SHP77 treated with DMSO at 0.1 percent for 48 hours (cell line): ENCODE measurements around the gene WDR37.
"Not testable (repeated sequence)": the region's sequence is repeated elsewhere in the genome, so short reads cannot be mapped to it uniquely, and the experiment has no call there.

Experiments used
- DNase-seq: peaks from one replicate; lab custom pipeline; 2025; lab: John Stamatoyannopoulos, UW

The WDR37 gene

DNA sequence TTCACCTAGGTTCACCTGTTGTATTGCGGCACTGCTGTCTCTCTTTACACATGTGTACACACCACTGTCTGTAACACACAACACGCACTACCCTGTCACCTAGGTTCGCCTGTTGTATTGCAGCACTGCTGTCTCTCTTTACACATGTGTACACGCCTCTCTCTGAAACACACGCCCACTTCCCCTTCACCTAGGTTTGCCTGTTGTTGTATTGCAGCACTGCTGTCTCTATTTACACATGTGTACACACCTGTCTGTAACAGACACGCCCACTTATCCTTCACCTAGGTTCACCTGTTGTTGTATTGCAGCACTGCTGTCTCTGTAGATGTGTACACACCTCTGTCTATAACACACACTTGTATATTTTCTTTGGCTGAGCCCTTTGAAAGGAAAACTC lies 51.5 kb downstream of the WDR37 start:
- no peak for DNase-seq

DNA sequence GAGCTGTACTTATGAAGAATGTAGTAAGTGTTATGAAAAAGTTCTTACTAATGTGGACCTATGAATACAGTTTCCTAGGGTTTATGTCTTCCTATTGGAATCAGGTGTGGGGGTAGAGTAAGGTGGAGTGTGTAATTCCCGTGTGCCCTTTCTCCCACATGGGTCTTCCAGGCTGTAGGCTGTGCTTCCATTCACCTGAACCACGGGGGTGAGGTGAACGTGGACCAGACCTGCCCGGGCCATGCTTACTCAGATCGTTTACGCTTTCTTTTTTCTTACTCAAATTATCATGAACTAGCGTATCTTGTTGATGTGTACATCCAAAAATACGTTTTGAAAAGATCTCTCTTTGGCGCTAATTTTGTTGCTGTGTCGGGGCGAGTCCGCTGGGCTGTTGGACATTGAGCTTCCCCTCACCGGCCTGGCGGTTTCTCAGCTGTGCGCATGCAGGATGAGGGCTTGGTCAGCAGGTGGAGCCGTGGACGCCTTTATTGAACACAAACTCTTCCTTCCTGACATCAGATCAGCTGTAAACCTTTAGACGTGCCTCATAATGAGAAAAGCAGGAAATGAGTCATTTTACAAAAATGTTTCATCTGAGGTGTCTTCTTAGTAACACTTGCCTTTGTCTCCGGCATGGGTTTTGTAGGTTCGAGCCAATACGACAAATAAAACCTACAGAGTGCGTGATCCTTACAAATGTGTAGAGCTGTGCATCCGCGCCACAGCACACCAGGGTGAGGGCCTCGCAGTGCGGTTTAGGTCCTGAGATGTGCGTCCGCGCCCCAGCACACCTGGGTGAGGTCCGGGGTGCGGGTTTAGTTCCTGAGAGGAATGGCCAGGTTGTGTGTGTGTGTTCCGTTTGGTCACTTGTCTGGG lies 53.8 kb downstream of the WDR37 start:
- DNase-seq, result peak; percentile 48

DNA sequence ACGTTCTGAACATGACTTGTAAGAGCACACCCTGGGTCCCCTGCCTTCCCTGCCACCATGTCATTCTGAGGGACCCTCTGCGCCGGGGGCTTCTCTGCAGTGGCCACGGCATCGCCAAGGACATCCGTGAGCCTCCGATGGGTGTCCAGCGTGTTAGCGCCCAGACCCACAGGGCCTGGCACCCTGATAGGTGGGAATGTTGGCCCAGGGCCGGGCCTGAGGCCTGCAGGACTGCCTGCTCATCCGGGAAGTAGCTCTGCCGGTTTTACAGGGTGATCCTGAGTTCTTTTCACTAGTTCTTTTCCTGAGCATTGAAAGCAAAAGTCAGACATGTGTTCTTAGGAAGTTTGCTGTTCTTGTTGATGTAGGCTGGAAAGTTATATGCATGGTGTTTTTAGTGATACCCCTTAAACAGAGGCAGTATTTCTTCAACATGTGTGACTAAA lies 54.5 kb downstream of the WDR37 start:
- no peak for DNase-seq

DNA sequence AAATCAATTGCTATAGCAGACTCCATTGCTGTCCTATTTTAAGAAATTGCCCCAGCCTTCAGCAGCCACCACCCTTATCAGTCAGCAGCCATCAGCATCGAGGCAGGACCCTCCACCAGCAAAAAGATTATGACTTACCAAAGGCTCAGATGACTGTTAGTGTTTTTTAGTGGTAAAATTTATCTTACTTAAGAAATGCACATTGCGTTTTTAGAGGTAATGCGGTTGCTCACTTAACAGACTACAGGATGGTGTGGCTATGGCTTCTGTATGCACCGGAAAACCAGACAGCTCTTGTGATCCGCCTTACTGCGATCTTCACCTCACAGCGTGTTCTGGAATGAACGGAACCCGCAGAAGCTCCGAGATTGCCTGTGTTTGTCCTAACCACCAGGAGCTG lies 58.1 kb downstream of the WDR37 start:
- DNase-seq, result no peak

DNA sequence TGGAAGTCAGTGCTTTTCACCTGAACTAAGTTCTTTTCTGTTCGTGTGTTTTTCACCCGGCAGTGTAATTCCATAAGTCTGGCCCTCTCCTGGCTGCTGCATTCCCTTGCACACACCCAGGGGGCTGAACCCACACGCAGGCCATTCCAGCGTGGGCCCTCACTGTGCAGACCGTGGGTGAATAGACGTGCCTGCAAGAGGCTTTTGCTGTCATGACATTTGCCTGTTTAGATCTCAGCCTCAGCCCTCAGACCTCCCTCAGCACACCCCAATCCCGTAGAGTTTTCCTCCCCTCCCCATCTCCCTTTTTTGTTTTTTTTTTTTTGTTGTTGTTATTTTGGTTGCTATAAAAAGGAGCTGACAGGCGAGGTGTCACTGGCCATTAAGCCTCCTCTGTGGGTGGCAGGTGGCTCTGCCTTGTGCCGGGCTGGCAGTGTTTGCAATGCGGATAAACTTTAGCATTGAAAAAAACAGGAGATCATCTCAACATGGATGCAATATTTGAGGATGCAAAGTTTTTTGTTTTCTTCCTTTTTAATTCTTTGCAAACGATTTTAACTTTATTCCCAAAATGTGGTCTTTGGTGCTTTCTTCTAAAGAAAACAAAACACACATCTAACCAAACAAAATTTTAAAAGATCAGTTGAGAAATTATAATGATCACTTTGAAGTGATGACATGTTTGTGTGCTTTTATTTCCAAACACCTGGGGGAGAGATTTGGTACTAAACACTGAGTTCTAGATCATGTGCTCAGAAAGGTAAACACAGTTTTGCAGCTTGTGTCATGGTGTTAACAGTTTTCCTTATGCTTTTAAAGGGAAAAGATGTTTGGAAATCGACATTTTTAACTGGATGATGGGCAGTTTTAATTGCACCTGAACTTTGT lies 58.8 kb downstream of the WDR37 start:
- no peak for DNase-seq

DNA sequence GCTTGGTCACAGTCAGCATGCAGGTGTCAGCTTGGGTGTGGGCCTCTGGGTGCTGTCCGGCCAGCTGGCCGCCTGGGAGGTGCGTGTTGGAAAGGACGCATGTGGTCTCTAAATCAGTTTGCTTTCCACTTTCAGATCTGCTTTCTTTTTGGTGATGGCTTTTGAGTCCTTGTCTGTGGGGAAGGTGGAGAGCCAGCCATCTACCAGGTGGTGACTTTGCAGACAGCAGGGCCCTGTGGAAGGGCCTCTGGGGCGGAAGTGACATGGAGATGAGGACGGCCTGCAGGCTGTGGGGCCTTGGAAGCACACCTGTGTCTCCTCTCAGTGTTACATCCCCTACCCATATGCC lies 59.4 kb downstream of the WDR37 start:
- DNase-seq, result no peak

DNA sequence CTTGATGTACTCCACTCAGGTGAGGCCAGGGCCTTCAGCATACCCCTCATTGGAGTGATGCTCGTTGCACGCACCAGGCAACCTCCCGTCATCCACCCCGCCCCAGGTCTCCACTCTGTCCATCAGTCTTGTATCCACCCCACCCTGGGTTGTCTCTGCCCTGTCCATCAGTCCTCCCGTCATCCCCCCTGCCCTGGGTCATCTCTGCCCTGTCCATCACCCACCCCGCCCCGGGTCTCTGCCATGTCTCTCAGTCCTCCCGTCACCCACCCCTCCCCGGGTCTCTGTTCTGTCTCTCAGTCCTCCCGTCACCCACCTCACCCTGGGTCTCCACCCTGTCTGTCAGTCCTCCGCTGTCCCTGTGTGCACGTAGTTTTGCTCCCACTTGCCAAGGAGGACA lies 59.9 kb downstream of the WDR37 start:
- DNase-seq, result no peak

GRCh38 chr10:1116696-1117280 lies 60.6 kb downstream of the WDR37 start:
- no peak for DNase-seq

GRCh38 chr10:1117651-1118050 lies 61.5 kb downstream of the WDR37 start:
- DNase-seq, result no peak

DNA sequence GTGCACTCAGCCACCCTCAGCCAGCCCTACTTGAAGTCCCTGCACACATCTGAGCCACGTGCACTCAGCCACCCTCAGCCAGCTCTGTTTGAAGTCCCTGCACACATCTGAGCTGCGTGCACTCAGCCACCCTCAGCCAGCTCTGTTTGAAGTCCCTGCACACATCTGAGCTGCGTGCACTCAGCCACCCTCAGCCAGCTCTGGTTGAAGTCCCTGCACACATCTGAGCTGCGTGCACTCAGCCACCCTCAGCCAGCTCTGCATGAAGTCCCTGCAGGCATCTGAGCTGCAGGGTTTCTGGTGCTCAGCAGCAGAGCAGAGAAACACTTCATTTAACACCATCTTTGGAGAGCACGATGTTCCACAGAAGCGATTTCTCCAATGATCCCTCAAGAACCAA lies 62.1 kb downstream of the WDR37 start:
- not testable (repeated sequence) for DNase-seq

DNA sequence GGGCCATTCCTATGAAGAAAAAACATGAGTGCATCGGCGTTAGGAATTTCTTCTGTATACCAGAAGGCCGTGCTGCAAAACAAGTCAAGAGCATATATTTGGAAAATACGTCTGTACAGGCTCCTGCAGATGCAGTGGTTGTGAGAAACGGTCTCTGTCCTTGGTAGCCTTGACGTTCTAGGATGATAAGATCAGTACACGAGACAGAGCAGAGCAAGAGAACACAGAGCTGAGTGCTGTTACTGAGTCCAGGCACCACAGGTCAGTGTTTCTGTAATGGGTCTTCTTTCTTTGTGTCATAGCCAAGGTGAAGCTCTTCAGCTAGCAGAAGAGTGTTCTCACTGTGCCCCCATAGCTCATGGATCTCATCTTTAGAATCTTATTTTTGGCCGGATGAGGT lies 62.8 kb downstream of the WDR37 start:
- DNase-seq, result no peak

GRCh38 chr10:1119501-1119900 lies 63.3 kb downstream of the WDR37 start:
- no peak for DNase-seq

GRCh38 chr10:1120306-1120705 lies 64.1 kb downstream of the WDR37 start:
- DNase-seq, result no peak

DNA sequence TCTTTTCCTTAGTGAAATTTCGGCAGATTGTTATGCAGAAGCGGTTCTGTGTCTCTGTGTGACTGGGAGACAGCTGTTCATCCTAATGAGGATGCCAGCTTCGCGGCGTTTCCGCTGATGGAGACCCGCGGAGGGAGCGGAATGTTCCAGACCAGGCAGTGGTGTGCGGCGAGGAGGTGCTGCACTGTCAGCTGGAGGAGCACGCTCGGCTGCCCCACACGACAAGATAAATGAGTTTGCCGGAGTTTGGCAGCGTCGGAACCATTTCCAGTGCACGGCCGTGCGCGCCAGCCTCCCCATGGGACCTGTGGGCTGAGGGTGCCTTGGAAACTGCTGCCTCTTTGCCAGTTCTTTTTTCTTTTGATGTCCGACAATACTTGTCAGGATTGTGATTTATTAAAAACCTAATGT lies 64.6 kb downstream of the WDR37 start:
- no peak for DNase-seq

- DNase-seq, result no peak
Observed at GRCh38 chr10:1121271-1121970, 65.2 kb downstream of the WDR37 start.

- DNase-seq, result no peak
Observed at GRCh38 chr10:1122349-1122748, 66.2 kb downstream of the WDR37 start.

DNA sequence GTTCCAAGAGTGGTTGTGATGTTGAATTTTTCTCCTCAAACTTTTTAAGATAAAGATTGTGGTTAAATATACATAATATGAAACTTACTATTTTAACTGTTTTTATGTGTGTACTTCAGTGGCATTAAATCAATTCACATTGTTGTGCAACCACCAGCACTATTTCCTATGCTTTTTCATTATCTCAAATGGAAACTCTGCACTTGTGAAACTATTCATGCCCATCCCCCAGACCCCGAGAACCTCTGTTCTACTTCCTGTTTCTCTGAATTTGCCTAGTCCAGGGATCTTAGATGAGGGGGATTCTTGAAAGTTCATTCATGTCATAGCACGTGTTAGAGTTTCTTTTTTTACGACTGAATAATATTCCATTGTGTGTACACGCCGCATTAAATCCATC lies 67.0 kb downstream of the WDR37 start:
- DNase-seq, result no peak

DNA sequence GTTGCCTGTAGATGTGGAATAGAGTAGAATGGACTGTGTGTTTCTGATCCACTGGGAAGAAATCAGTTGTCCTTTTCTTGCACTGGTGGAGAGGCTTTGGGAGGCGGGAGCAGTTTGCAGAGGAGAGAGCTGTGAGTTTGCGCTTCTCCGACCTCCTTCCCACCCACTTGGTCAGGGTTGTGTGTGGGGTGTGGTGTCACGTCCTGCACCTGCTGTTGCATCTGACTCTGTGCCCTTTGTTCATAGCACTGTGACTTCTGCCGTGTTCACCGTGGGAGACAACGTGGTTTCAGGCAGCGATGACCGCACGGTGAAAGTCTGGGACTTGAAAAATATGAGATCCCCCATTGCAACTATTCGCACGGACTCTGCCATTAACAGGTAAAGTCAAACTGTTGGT lies 67.8 kb downstream of the WDR37 start:
- DNase-seq, result no peak

- no peak for DNase-seq
Observed at GRCh38 chr10:1124796-1125195, 68.6 kb downstream of the WDR37 start.

GRCh38 chr10:1126461-1126860 lies 70.3 kb downstream of the WDR37 start:
- DNase-seq, result no peak

DNA sequence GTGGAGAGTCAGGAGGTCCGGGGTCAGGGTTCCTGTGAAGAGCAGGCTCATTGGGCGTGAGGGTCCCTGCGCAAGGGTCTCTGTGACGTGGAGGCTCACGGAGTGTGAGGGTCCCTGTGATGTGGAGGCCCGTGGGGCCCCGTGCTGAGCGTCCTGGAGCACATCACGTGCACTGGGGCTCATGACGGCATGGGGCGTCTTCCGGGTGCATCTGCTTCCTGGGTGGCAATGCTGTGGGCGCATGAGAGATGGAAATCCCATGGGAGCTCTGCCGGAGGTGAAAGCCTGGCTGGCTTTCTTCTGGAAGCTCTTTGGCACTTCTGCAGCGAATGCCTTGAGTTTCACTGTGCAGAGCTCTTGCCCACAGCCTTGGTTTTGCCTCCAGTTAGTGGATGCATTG lies 71.4 kb downstream of the WDR37 start:
- no peak for DNase-seq

DNA sequence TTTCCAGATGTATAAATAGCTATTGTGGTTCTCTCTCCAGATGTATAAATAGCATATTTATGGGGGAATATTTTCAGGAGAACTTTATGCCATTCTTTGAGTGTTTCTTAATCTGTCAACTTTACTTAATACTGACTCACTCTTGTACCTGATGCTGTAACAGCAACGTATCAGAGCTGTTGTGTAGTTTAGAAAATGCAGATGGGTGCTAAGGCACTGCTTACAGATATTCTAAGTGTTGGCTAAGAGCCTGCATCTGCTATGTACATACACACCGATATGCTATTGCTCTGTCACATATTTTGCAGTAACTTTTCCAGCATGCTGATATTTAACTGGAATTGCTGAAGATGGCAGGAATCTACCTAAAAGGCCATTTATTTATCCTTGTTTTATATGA lies 71.9 kb downstream of the WDR37 start:
- no peak for DNase-seq
